GM12892 (cell line): Measurements from ENCODE around the gene RPS28.

ENCODE experiments used
- DNase-seq: peaks from one replicate; pipeline ENCODE4 v3.0.0; 2011; ENCODE audit not compliant: insufficient read length
- FAIRE-seq: peaks from 2 replicates; lab custom pipeline; 2011; peaks lifted over from hg19 to GRCh38; lab: Jason Lieb, UNC
- POLR2A ChIP-seq: IDR thresholded peaks from 2 replicates; pipeline ENCODE4 v1.6.1; 2011; ENCODE audit warnings: low read depth, low read length, control low read depth
- POLR2AphosphoS5 ChIP-seq: IDR thresholded peaks from 2 replicates; pipeline ENCODE4 v1.6.1; 2011; ENCODE audit warnings: low read depth, low read length, control low read depth
- TAF1 ChIP-seq: IDR thresholded peaks from 2 replicates; pipeline ENCODE4 v1.6.1; 2011; ENCODE audit warnings: low read depth, mild to moderate bottlenecking, control low read depth, low read length, borderline replicate concordance

RPS28 gene

DNA sequence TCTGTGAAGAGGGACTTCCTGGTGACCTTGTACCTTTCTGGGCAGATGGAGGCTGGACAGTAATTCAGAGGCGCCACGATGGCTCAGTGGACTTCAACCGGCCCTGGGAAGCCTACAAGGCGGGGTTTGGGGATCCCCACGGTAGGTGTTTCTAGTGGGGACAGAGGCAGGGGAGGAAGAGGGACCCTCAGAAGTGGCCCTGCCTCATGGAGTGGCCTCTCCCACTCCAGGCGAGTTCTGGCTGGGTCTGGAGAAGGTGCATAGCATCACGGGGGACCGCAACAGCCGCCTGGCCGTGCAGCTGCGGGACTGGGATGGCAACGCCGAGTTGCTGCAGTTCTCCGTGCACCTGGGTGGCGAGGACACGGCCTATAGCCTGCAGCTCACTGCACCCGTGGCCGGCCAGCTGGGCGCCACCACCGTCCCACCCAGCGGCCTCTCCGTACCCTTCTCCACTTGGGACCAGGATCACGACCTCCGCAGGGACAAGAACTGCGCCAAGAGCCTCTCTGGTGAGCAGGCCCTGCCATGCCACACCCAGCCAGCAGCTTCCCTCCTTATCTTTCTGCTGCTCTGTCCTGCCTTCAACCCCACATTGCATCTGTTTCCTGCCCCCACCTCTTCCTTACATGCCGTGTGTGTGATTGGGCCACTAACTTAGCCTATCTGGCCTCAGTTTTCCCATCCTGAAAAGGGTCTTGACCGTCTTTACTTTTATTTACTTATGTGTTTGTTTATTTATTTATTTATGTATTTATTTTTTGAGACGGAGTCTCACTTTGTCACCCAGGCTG lies 49.9 kb downstream of the RPS28 start:
- DNase-seq = no peak
- no peak for FAIRE-seq
- TF ChIP-seq POLR2AphosphoS5 (no peak), POLR2A (no peak), TAF1 (no peak)
